Thyroid gland (tissue), 4 donors: ENCODE data around the gene TMEM184C. TPM values are rescaled to one million over a fixed set of nuclear protein-coding genes. Genes with fewer than 3 reads are reported as not detected.

Source experiments
- DNase-seq, 2 donors: peaks; one replicate each; pipeline ENCODE4 v3.0.0-alpha.2; 2019
- H3K27ac ChIP-seq, 3 donors: fragments of 200-600 bp; sonication (generic); 1 replicate in 2 of 3; 2 replicates in 1 of 3; pipeline ENCODE4 v1.5.1; 2016 to 2019; ENCODE audit warnings: mild to moderate bottlenecking in 1 of 3, moderate library complexity in 1 of 3
- H3K27me3 ChIP-seq: fragments of 200-600 bp; sonication (generic); one replicate; pipeline ENCODE4 v1.5.1; 2019
- H3K36me3 ChIP-seq, 2 donors: fragments of 200-600 bp; sonication (generic); one replicate each; pipeline ENCODE4 v1.5.1; 2016 to 2019
- H3K4me1 ChIP-seq, 2 donors: fragments of 200-600 bp; sonication (generic); one replicate each; pipeline ENCODE4 v1.5.1; 2017 to 2019
- H3K4me3 ChIP-seq, 3 donors: fragments of 200-600 bp; sonication (generic); replicated peaks in 1 of 3; 1 replicate in 2 of 3; 2 replicates in 1 of 3; pipeline ENCODE4 v1.5.1; 2016; ENCODE audit warnings: mild to moderate bottlenecking in 1 of 3
- H3K9me3 ChIP-seq: fragments of 200-600 bp; sonication (generic); one replicate; pipeline ENCODE4 v1.5.1; 2017
- CTCF ChIP-seq, 6 experiments: fragments of 200-600 bp in 3 of 6; fragments of 450-650 bp in 3 of 6; sonication (generic) in 3 of 6; IDR thresholded peaks; one replicate each; pipeline ENCODE4 v1.5.1; 2016 to 2019; ENCODE audit warnings: antibody characterized with exemption in 6 of 6, mild to moderate bottlenecking in 2 of 6, inconsistent platforms in 1 of 6, moderate library complexity in 1 of 6
- POLR2A ChIP-seq, 2 donors: fragments of 450-650 bp; IDR thresholded peaks; one replicate each; pipeline ENCODE4 v1.6.1; 2017; ENCODE audit warnings: antibody characterized with exemption in 2 of 2, mild to moderate bottlenecking in 2 of 2, moderate library complexity in 1 of 2
- WGBS, 2 donors: methylation state at CpG; one replicate each; pipeline ENCODE4 v1.1.5; 2017; 5-methylcytosine and 5-hydroxymethylcytosine counted together
- intact Hi-C: fragments of 100-400 bp; cut with DNase I; formaldehyde crosslinking; loops from one replicate; pipeline ENCODE4 v1.15.1; 2023
- total RNA-seq, 4 donors: library from RNA; depleted of rRNA; stranded (reverse); fragments of >200 nt; gene quantifications; one replicate each; pipeline ENCODE4 v1.2.3, GENCODE V29; 2016

The TMEM184C gene
- total RNA-seq, 4 donors from 2014 or later, result 69.6 to 98.5 (median 82.5) TPM

- TF ChIP-seq POLR2A (IDR thresholded peaks at IDR 0.05) (no peak), CTCF (IDR thresholded peaks at IDR 0.05) (no peak)
- Histone ChIP-seq H3K27ac (no peak overlapping the region), H3K36me3 (no peaks in the 10 kb centered on the region), H3K4me3 (no peak overlapping the region), H3K9me3 (no peaks in the 10 kb centered on the region), H3K4me1 (no peaks in the 10 kb centered on the region), H3K27me3 (no peaks in the 10 kb centered on the region)
- no peak for DNase-seq
- intact Hi-C loops, result no loop called here
- 69 to 94% methylated on average over 1 of the region's 1 CpG for WGBS, 2 donors
These were observed 6.5 kb upstream of the TMEM184C start for GRCh38 chr4:147610686-147611085.

DNA sequence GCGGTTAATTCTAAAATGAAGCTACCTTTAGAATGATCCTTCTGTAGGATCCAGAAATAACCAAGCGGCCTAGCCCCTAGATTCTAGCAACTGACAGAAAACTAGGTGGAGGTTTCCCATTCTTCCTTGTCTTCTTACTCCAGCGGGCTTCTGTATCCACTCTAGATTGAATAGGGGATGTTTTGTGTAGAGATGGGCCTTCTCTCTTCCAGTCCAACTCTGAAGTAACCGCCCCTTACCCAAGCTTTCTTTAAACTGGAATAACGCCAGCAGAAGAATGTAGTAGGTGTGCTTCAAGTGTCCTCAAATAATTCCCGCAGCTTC lies 386 bp upstream of the TMEM184C start:
- TF ChIP-seq CTCF (IDR thresholded peaks at IDR 0.05), result no peak
- TF ChIP-seq POLR2A (IDR thresholded peaks at IDR 0.05), result no peak
- intact Hi-C loops, result no loop called here
- Histone ChIP-seq H3K36me3 (no peaks in the 10 kb centered on the region), H3K4me1 (peaks cover 22 to 35% of the 10 kb centered on the region in 2 donors), H3K27me3 (no peaks in the 10 kb centered on the region), H3K4me3 (peak overlapping the region; percentile 7 to 75 (median 54)), H3K27ac (peak overlapping the region in 2 of 3 donors; percentile 85 to 90), H3K9me3 (no peaks in the 10 kb centered on the region)
- 26 to 29% methylated on average over 6 of the region's 6 CpGs for WGBS, 2 donors
- DNase-seq, result no peak

DNA sequence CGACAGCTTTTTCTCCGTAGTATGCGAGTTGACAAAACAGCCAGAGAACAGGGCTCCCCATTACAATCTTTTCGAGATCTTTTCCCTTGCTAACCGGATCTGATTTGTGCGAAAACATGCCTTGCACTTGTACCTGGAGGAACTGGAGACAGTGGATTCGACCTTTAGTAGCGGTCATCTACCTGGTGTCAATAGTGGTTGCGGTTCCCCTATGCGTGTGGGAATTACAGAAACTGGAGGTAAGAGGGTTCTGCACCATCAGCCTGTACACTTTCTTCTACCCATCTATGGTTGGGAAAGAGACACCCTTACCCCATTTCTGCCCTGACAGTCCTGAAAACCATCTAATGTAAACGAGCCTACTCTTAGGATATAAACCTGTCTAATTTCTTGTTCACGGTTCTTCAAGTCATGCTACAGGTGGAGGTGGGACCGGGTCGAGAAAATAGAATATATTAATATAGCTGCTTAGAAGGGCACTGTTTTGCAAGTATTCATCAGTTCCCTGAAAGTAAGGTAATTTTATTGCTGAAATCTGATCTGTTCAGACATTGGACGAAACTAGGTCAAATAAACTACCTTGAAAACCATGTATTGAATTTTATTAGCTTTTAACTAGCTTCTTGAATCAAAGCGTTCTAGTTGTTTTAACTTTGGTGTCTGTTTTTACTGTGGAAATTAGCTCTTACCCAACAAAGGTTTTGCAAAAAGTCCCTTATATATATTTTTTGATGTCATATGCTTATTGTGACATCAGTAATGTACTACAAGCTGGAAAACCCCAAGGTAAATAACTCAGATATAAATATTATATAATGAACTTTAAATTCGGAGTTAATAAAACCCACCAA lies 869 bp downstream of the TMEM184C start:
- intact Hi-C loops, result no loop called here
- TF ChIP-seq POLR2A (IDR thresholded peaks at IDR 0.05), result no peak
- no peak for TF ChIP-seq CTCF (IDR thresholded peaks at IDR 0.05)
- Histone ChIP-seq H3K9me3 (no peaks in the 10 kb centered on the region), H3K27ac (peak overlapping the region; percentile 71 to 90 (median 85)), H3K4me1 (peaks cover 30 to 42% of the 10 kb centered on the region in 2 donors), H3K27me3 (no peaks in the 10 kb centered on the region), H3K36me3 (no peaks in the 10 kb centered on the region), H3K4me3 (peak overlapping the region; percentile 54 to 86 (median 75))
- WGBS, 2 donors, result 10 to 12% methylated on average over 17 of the region's 17 CpGs
- DNase-seq, result no peak

GRCh38 chr4:147620315-147620714 lies 3.1 kb downstream of the TMEM184C start:
- Histone ChIP-seq H3K27me3 (no peaks in the 10 kb centered on the region), H3K4me3 (no peak overlapping the region), H3K4me1 (peaks cover 30 to 50% of the 10 kb centered on the region in 2 donors), H3K36me3 (peaks cover 5 to 12% of the 10 kb centered on the region in 2 donors), H3K27ac (peak overlapping the region; percentile 16 to 76 (median 60)), H3K9me3 (no peaks in the 10 kb centered on the region)
- TF ChIP-seq CTCF (IDR thresholded peaks at IDR 0.05) (no peak), POLR2A (IDR thresholded peaks at IDR 0.05) (no peak)
- 71 to 83% methylated on average over 2 of the region's 2 CpGs for WGBS, 2 donors
- no peak for DNase-seq
- intact Hi-C loops, result no loop called here

- no peak overlapping the region for H3K4me3 ChIP-seq
- H3K36me3 ChIP-seq, result peaks cover 19 to 20% of the 10 kb centered on the region in 2 donors
- no peaks in the 10 kb centered on the region for H3K27me3 ChIP-seq
- no peak for TF ChIP-seq POLR2A (IDR thresholded peaks at IDR 0.05)
- TF ChIP-seq CTCF (IDR thresholded peaks at IDR 0.05), result no peak
- intact Hi-C loops, result no loop called here
- H3K9me3 ChIP-seq, result no peaks in the 10 kb centered on the region
- no peak overlapping the region for H3K27ac ChIP-seq
- WGBS, 2 donors, result 88 to 93% methylated on average over 6 of the region's 6 CpGs
- DNase-seq, result no peak
- H3K4me1 ChIP-seq, result peaks cover 11 to 22% of the 10 kb centered on the region in 2 donors
These were observed 8.5 kb downstream of the TMEM184C start for GRCh38 chr4:147625733-147626132.
